NCI-H1694 (cell line): Measurements from ENCODE around the gene KCNMA1.
"Not testable (repeated sequence)": the region's sequence is repeated elsewhere in the genome, so short reads cannot be mapped to it uniquely, and the experiment has no call there.

Source experiments
- DNase-seq: peaks from one replicate; lab custom pipeline; 2025; lab: John Stamatoyannopoulos, UW

Gene KCNMA1

DNA sequence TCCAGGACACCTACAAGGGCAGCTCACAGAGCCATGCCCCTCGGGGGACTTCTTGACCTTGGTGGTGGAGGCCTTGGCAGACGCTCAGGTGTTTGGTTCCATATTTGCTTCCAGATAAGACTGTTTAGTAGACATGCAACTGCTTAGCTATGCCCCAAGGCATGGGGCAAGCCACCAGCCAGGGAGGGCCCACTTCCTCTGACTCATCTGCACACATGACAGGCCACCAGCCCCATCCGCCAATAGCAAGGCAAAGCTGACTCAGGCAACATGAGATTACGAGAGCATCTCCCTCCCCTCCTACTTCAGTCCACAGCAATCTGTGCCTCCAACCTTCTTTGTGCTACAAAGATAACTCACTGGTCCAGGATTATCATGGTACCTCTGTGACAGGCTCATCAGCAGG lies 54.9 kb downstream of the KCNMA1 start:
- DNase-seq = no peak

DNA sequence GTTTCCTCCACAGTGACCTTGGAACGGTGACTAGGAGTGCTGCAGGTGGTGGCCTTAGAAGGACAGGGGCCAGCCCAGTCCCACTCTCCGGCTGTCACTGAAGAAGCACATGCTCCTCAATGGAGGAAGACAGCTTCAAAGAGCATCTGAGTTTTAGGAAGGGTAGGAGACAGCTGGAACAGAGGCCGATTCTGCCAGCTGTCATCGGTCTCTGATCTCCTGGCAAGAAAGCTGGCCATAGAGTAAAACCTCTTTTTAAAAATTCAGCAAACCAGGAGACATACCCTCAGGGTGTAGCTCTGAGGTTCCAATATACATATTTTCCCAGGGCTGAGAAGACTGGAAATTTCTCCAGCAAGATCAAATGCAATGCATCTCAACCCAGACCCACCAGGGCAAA lies 55.9 kb downstream of the KCNMA1 start:
- no peak for DNase-seq

DNA sequence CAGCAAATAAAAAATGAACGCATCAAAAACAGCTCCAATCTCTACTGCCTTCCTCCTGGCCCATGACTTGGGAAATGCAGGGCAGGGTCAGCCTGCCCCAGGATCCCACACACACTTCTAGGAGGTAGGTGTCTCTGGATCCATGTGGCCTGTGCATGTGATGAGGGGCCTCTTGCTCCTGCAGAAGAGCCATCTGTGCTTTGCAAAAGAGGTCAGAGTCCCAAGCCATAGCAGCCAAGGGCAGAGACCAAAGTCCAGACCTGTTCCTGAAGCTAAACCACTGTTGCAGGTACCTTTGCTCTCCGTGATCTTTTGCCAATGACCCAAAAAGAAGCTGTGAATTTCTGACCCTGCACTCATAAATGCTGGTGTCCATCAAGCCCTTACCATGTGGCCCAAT lies 57.1 kb downstream of the KCNMA1 start:
- no peak for DNase-seq

DNA sequence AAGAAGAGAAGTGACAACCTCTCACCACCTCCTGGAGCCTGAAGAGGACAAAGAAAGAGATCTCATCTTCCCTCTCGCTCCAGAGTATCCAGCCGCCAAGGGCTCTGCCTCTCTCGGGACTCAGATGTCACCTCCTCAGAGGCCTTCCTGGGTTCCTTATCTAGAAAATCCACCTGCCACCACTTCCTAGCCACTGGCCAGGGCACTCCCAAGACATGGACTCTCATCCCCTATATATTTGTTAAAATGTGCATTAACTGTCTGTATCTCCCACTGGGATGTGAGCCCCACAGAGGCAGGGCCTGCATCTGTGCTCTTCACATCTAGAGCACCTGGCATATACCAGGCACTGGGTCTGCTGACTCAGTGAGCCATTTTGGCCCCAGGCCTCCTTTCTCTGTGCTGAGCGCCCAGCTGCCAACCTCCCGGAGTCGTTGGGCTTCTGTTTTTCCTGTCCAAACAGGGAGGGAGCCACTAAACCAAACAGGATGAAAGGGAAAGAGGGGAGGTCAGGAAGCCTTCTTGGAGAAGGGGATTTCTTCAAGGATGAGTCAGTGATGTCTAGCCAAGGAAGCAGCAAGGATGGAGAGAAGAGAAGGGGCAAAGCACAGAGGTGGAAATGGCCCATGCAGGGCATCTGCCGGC lies 58.9 kb downstream of the KCNMA1 start:
- DNase-seq = no peak

DNA sequence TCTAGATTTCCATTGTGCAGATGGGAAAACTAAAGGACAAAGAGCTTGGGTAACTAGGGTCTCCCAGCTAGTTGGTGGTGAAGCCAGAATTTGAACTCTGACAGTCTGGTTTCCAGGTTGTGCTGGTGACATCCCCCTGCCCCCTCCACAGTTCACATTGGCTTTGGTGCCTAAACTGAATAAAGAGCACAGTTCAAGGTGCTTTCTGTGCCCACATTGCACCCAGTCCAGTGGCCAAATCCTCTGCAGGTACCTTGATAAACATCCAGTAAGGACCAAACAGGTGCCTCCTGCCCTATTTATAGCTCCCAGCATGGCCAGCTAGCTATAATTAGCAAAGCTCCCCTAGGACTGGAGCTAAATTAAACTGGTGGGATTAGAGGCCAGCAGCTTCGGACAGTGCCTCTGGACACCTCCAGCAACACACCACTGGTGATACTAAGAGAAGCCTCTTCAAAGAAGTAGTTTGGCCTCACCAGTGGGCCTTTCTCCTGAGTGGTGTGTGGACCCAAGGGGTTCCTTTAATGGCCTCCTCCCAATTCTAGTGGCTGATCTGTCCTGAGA lies 59.9 kb downstream of the KCNMA1 start:
- DNase-seq = no peak

DNA sequence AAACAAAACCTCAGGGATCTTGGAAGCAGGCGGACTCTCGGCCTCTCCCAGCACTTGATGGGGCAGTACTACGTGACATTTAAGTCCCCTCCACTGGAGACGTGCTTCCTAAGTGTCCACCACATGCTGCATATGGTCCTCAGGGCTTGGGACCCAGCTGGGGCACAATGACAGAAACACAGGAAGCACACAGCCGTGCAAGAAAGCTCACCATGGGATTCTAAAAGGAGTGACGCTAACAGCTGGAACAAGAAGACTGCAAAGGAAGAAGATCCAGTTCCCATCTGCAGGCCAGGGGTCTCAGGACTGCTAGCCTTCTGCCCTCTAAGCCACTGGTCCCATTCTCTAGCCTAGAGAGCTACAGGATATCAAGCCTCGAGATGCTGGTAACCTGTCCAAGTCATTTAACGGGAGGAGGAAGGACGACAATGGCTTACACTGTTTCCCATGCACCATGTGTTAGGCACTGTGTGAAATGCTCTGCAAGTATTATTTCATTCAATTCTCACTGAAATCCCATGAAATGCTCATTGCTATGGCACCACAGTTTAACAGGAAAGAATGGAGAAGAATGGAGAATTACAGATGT lies 61.1 kb downstream of the KCNMA1 start:
- DNase-seq = no peak

DNA sequence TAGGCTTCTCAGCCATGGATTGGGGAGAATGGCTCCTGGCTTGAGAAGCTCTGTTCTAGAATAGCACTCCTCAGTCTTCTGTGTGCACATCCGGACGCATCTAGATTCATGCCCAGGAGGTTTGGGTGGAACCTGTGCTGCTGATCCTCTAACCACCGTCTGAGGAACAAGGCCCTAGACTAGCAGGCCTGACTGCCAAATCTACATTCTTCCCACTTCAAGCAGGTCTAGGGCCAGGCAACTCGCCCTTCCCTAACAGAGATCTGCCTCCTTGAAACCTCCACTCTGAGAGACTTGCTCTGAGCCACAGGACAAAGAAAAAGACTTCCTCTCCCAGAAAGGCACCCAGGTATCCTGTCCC lies 61.6 kb downstream of the KCNMA1 start:
- DNase-seq = no peak

DNA sequence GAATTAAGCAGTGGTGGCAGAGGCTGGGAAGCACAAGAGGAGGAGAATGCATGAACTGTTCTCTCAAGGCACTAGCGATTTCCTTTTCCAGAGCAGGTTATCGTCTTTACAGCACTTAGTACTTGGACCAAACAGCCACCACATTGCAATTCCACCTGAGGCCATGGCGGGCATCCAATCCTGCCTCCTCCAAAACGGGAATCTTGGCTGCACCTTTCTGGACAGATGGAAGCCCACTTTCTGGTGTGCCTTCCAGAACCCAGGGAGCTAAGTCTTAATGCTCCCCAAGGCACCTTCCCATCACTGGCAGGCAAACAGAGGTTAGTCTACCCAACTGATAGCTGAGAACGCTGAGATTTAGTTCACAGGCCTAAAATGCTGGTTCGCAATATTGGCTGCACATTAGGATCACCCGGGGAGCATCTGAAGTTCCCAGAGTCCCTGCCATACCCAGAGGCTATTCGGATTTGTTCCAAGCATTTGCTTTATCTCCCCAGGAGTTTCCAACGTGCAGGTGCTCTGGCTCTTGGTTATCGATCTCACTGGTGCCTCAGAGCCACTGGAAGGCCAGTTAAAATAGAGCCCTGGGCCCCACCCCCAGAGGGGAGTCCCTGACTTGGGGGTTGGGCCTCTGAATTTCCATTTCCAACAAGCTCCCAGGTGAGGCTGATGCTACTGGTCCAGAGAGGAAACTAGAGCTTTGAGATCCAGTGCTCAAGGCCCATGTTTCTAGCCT lies 62.2 kb downstream of the KCNMA1 start:
- no peak for DNase-seq

DNA sequence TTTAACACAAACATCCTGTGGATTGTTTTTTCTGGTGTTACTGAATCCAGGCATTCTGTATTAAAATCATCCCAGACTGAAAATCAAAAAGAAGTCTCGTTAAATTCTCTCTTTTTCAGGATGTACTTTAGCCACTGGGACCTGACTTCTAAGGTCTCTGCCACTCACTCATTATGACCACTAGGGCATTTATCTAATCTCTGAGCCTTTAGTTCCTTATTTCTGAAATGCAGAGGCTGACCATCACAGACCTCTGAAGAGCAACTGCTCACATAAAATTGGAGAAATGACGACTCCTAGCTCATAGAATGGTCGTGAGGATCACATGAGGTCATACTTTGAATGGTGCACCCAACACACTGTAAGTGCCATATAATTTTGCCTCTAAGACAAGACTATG lies 63.2 kb downstream of the KCNMA1 start:
- no peak for DNase-seq

DNA sequence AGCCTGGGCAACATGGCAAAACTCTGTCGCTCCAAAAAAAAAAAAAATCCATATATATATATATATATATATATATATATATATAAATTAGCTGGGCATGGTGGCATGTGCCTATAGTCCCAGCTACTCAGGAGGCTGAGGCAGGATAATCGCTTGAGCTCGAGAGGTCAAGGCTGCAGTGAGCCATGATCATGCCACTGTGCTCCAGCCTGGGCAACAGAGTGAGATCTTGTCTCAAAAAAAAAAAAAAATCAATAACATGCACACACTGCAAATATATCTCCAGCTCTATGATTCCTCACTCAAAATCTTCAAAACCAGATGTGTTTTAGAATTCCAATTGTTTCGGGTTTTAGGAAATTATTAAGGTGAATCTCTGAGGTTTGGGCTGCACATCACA lies 65.1 kb downstream of the KCNMA1 start:
- DNase-seq = not testable (repeated sequence)

DNA sequence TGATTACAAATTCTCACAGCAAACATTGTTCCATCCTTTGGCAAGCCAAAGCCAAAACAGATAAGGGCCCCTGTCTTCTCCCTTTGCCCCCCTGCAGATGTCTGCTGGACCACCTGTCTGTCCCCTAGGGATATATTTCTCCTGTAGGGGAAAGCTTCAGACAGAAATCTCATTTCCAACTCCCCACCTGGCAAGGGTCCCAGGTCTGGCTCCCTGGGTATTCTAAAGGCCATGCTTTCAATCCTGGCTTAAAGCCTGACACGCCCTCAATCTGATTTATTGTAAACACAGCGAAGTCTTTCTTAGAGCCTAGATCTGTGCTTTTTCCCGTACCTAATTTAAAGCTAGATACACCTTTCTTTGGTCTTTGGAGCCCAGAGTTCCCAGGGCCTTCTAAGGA lies 66.1 kb downstream of the KCNMA1 start:
- peak; percentile 38 for DNase-seq

DNA sequence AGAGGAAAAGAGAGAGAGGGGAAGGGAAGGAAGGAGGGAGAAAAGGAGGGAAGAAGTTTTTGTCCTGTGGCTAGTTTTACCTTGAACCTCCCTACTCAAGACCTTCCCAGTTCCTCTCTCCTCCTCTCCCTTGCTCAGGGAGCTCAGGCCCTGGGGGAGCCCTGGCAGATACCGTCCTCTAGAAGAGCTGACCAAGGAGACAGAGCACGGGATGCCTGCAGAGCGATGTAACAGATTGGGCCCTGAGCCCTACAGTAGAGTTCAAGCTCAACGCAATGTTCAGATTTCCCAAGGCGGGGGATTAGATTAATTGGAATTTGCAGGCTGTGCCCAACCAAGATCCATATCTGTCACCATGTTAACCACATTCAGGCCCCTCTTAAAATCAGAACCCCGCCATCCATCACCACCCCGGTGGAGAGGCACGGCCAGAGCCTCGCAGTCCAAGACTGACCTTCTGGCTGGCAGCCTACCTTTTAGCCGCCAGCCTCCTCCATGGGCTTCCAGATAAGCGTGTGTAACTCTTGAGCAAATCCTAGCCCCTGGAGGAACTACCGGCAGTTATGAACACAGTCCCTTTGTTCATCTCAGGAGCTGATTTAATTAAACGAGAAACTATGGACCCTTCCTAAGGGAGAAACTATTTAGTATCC lies 70.6 kb downstream of the KCNMA1 start:
- DNase-seq = no peak

DNA sequence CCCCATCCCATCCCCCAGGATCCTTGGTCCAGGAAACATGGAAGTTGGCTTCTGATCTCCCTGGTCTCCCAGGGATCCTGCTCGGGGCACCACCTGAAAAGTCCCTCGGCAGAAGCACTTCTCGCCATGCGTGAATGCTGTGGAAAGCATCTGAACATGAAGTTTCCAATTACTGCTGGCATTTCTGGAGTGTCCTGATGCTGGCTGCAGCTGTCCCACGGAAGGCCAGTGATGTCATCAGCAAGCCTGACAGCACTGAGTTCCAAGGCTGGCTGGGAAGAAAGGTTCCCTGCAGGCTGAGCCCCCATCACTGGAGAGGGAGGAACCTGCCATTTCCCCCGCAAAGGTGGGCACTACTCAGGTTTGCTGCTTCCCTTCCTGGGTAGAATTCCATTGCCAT lies 71.4 kb downstream of the KCNMA1 start:
- DNase-seq = no peak

DNA sequence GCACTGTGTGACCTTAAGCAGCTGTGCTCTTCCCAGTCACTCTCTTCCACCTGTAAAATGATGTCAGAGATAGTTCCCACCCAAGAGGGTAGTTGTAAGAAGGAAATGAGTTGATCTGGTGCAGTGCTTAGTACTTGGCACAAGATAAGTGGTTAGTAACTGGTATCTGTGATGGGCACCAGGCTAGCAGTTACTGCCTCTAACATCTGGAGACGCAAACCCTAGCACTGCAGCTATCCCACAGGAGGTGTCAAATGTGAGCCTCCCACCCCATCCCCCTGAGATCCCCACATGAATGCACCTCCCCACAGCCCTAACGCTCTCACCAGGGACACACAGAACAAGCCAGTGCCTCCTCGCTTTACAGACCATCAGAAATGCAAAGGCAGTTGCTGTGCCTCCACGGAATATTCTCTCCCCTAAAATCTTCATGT lies 72.0 kb downstream of the KCNMA1 start:
- DNase-seq = no peak

DNA sequence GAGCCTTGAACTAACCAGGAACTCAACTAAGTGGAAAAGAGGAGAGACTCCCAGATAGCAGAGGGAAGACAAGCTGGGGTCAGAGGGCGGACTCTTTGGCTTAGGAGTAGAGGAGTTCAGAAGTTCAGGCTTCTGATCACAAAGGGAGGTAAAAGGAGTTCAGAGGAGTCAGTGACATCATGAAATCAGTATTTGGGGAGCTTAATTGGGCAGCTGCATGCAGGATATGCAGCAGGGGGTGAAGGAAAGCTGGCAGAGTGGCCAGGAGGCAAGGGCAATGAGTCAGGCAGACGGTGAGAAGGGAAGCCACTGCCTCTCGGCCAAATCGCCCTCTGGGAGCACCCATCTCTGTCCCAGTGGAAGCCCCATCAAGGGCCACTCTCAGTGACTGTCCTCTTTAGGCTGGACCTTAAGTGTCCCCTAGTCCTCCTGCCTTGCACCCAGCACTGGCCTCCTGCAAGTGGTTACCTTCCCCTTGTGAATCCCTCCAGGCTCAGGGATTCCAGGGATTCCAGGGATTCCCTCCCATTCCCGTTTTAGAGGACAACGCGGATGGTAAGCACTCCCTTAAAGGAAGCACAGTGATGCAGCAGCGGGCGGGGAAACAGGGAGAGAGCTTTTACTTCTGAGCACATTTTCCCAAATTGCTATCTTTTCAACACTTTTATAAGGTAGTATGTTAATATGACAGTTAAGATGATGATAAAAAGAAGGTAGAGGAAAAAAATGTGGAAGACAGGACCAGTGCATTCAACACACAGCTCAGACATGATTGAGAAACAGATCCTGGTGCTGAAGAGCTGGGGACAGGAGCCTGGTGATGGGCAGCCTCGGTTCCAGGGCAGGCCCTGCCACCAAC lies 72.6 kb downstream of the KCNMA1 start:
- no peak for DNase-seq

DNA sequence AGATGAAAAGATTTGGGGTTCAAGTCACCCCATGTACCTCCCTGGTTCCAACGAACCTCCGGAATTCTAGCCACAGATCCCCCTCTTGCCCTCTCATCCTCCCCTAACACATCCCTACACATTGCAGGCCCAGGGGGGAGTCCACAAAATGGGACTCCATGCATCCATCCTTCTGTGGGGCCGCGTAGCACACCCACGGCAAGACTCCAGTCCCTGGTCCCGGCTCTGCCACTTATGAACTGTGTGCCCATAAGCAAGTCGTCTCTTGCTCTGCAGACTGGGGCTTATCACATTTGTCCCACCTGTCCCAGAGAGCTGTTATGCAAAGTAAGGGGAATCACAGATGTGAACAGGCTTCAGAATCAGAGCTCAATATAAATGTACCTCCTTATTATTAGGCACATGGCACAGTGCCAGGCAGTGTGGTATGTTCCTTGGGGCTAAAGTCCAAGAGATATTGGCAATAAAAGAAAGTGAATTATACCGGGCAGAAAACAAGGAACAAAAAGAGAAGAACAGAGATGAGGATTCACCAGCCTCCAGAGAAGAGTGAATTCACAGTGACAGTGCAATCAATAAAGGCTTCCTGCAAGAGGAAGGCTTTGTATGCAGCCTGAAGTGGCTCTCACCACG lies 73.9 kb downstream of the KCNMA1 start:
- no peak for DNase-seq

DNA sequence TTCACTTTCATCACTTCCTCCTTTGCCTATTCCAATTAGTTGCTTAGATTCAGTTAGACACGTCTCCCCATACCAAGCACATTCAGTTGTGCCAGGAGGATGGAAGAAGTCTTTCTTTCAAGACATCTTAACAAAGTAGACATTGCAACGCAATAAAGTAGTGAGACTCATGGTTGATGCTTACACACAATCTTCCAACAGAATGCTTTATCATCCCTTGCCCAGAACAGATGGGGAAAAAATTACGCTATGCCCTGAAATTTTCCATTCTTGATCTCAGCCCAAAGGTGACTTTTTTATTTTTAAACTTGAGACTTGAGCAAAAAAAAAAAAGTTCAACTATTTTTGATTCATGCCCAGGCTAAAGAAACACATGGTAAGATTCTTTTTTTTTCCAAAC lies 74.9 kb downstream of the KCNMA1 start:
- no peak for DNase-seq

DNA sequence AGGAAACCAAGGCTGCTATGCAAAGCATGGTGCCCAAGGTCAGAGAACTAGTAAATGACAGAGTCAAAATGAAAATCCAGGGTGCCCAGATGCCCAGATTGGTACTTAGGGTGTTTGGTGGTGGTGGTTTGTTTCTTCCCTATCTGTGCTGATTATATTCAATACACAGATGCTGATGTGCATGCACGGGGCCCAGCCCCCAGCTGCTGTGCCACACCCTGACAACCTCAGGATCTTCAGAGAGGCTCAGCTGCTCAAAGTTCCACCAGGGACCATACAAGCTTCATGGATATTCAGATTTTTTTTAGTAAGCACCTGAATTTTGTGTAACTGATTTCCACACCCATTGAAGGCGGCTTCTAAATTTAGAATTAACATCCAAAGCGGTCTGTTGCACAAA lies 75.6 kb downstream of the KCNMA1 start:
- DNase-seq = no peak

DNA sequence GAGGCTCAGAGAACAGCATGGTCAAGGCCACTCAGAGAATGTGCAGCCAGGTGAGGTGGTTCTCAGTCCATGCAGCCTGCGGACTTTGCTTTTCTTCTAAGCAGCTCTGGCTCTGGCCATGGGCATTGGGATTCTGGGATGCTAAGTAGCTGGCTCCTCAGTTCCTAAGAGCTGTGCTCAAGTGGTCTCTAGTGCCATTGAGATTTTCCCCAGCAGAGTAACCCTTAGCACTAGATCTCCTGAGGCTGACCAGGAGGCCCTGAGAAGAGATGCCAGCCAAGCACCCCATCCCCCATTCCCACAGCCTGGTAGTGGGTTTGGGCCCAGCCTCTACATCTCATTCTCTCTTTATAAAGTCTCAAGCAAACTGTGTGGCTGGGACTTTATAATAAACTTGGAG lies 77.1 kb downstream of the KCNMA1 start:
- no peak for DNase-seq

DNA sequence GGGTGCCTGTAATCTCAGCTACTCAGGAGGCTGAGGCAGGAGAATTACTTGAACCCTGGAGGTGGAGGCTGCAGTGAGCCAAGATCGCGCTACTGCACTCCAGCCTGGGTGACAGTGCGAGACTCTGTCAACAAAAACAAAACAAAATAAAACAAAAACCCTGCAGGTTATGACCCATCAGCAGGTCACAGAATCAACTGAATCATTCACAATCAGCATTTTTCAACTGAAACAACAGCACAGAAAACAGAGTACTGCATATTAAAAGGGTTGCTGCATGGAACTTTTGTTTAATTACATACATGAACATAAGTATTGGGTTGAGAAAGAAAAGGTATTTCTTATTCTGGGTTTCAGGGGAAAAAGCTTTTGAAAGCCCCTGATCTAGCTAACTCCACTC lies 77.6 kb downstream of the KCNMA1 start:
- no peak for DNase-seq

DNA sequence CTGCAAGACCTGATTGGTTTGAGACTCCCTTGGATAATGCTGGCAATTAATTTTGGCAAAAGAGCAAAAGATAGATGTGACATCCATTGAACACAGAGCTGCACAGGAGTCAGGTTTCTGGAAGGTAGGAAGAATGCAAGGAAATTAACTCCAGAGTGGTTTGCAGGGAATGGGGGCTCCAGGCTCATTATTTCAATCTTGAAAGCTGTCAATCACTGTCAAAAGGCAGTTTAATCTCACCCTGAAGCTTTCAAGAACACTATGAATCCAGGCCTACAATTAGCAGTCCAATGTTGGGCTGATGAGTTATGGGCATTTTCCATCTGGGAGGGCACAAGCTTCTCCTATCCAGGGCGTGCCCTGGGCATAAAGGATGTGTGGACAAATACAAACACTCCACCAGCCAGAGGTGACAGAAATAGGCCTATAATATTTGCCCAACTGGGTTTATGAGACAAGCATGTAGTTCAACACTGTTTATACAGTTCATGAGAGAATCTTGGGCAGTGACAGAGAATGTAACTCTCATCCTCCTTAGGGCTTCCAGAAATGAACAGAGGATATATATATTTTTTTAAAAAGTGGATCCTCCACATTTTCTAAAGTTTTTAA lies 80.5 kb downstream of the KCNMA1 start:
- DNase-seq = no peak
